Panc1 (cell line): ENCODE data around the gene PPP2R1A. TPM values are rescaled to one million over a fixed set of nuclear protein-coding genes. Genes with fewer than 3 reads are reported as not detected.

Source experiments
- ATAC-seq: fragments of 200-7000 bp; cut with Tn5 transposase; 2 replicates; pipeline ENCODE4 v1.9.1; 2020; ENCODE audit warnings: mild to moderate bottlenecking, moderate library complexity
- BruUV-seq: library from RNA; stranded (reverse); fragments of 400-500 nt; replicated peaks from 2 replicates; lab custom pipeline; 2021; lab: Mats Ljungman, UMichigan
- CTCF ChIA-PET: fragments of 300-600 bp; sonication (Branson Sonifier 250); formaldehyde crosslinking; loops from one replicate; lab custom pipeline; 2022; ENCODE audit warnings: antibody characterized with exemption; lab: Charles Lee
- POLR2A ChIA-PET: fragments of 300-600 bp; sonication (Branson Sonifier 250); formaldehyde crosslinking; loops from one replicate; lab custom pipeline; 2022; ENCODE audit warnings: antibody characterized with exemption; lab: Charles Lee
- DNase-seq: peaks from one replicate; pipeline ENCODE4 v3.0.0-alpha.2; 2010; ENCODE audit warnings: low read depth, low spot score
- H3K27ac ChIP-seq: 2 replicates; pipeline ENCODE4 v1.5.1; 2011; ENCODE audit warnings: mild to moderate bottlenecking, low read length, inconsistent platforms
- H3K27me3 ChIP-seq: fragments of 200-500 bp; sonication (Bioruptor generic); 2 replicates; pipeline ENCODE4 v1.6.0; 2014; ENCODE audit warnings: low read length, inconsistent platforms; ENCODE audit not compliant: control insufficient read depth, insufficient read depth
- H3K36me3 ChIP-seq: fragments of 200-500 bp; sonication (Bioruptor generic); 2 replicates; pipeline ENCODE4 v1.5.1; 2014; ENCODE audit warnings: inconsistent platforms, mild to moderate bottlenecking, low read length, moderate library complexity; ENCODE audit not compliant: control insufficient read depth, insufficient read depth
- H3K4me1 ChIP-seq: 2 replicates; pipeline ENCODE4 v1.5.1; 2011; ENCODE audit warnings: inconsistent platforms, mild to moderate bottlenecking, low read length, moderate library complexity; ENCODE audit not compliant: control insufficient read depth, insufficient read depth
- H3K4me3 ChIP-seq, 2 experiments: 2 replicates each; pipeline ENCODE4 v1.5.1; 2011 to 2012; ENCODE audit warnings: low read depth in 2 of 2, low read length in 2 of 2, mild to moderate bottlenecking in 2 of 2, inconsistent platforms in 1 of 2, moderate library complexity in 1 of 2
- H3K9me3 ChIP-seq: fragments of 200-500 bp; sonication (Bioruptor generic); 2 replicates; pipeline ENCODE4 v1.5.1; 2014; ENCODE audit warnings: low read depth, mild to moderate bottlenecking, inconsistent platforms, low read length, moderate library complexity; ENCODE audit not compliant: control insufficient read depth, insufficient read depth
- CTCF ChIP-seq: fragments of 450-650 bp; IDR thresholded peaks from 2 replicates; pipeline ENCODE4 v1.5.1; 2017; ENCODE audit warnings: mild to moderate bottlenecking
- POLR2AphosphoS5 ChIP-seq: IDR thresholded peaks from 2 replicates; pipeline ENCODE4 v1.6.1; 2012; ENCODE audit warnings: mild to moderate bottlenecking, low read depth, low read length, moderate library complexity
- REST ChIP-seq, 2 experiments: IDR thresholded peaks; 2 replicates each; pipeline ENCODE4 v1.6.1; 2011 to 2012; ENCODE audit warnings: low read depth in 2 of 2, control low read depth in 1 of 2, low read length in 1 of 2, mild to moderate bottlenecking in 1 of 2, moderate library complexity in 1 of 2; ENCODE audit not compliant: insufficient read depth in 1 of 2
- SIN3A ChIP-seq: IDR thresholded peaks from 2 replicates; pipeline ENCODE4 v1.6.1; 2012; ENCODE audit warnings: low read depth, mild to moderate bottlenecking, low read length, moderate library complexity, borderline replicate concordance; ENCODE audit not compliant: insufficient read depth
- TCF7L2 ChIP-seq: IDR thresholded peaks from 2 replicates; pipeline ENCODE4 v1.6.1; 2011; ENCODE audit warnings: mild to moderate bottlenecking, low read depth, low read length, inconsistent platforms
- in situ Hi-C: cut with HindIII; loops from 2 replicates; pipeline ENCODE4 v1.10.0; 2016; ENCODE audit warnings: low sequenced_read_pairs, low pct_unique_long_range_greater_than_20kb
- intact Hi-C: fragments of 100-400 bp; cut with micrococcal nuclease; formaldehyde crosslinking; loops from one replicate; pipeline ENCODE4 v1.10.0; 2022; ENCODE audit not compliant: unreplicated experiment
- total RNA-seq: library from RNA; stranded (reverse); gene quantifications from one replicate; pipeline ENCODE4 v1.2.1, GENCODE V29; 2021; ENCODE audit not compliant: unreplicated experiment

The PPP2R1A gene
- total RNA-seq, 1 experiment from 2014 or later, result 146 TPM

GRCh38 chr19:52234406-52234805 lies 44.6 kb downstream of the PPP2R1A start:
- no peaks in the 10 kb centered on the region for H3K36me3 ChIP-seq
- no TSS peak for BruUV-seq
- no peaks in the 10 kb centered on the region for H3K4me1 ChIP-seq
- in situ Hi-C loops, result no loop called here
- H3K27ac ChIP-seq, result no peak overlapping the region
- no peaks in the 10 kb centered on the region for H3K27me3 ChIP-seq
- DNase-seq (no peak), ATAC-seq (no peak)
- H3K9me3 ChIP-seq, result no peaks in the 10 kb centered on the region
- intact Hi-C loops, result no loop called here
- TF ChIP-seq POLR2AphosphoS5, result no peak
- TF ChIP-seq TCF7L2, result no peak
- TF ChIP-seq REST (IDR thresholded peaks at IDR 0.05; ENCODE audit: insufficient read depth in 1 of 2, low read depth in 2 of 2, low read length in 1 of 2), result no peak
- no peak for TF ChIP-seq SIN3A
- TF ChIP-seq CTCF, result no peak
- ChIA-PET POLR2A (no interaction called here), CTCF (no interaction called here)
- no peak overlapping the region for H3K4me3 ChIP-seq

GRCh38 chr19:52237197-52237596 lies 47.3 kb downstream of the PPP2R1A start:
- no TSS peak for BruUV-seq
- intact Hi-C loops, result loop anchor here (2.0 kb wide), 1 partner anchor 98 kb away; the partner anchor contains the start of gene ZNF616
- in situ Hi-C loops, result no loop called here
- Histone ChIP-seq H3K27me3 (no peaks in the 10 kb centered on the region), H3K27ac (no peak overlapping the region), H3K9me3 (no peaks in the 10 kb centered on the region), H3K4me3 (no peak overlapping the region), H3K36me3 (no peaks in the 10 kb centered on the region), H3K4me1 (no peaks in the 10 kb centered on the region)
- DNase-seq, result no peak
- POLR2A ChIA-PET, result no interaction called here
- CTCF ChIA-PET, result no interaction called here
- TF ChIP-seq SIN3A (no peak), CTCF (no peak), TCF7L2 (no peak), POLR2AphosphoS5 (no peak)
- ATAC-seq, result no peak
